ENCODE measurements around the gene PCDHGA8.
A peak's percentile ranks its signal among the peaks of the same experiment; 100 is the strongest.
"Not testable (repeated sequence)": the region's sequence is repeated elsewhere in the genome, so short reads cannot be mapped to it uniquely, and the experiment has no call there.

The PCDHGA8 gene

GRCh38 chr5:141343953-141344463, 48.4 kb upstream of the PCDHGA8 start:
- Histone ChIP-seq H3K36me3 (ENCODE audit: insufficient read depth, low read length) (no peaks in the 10 kb centered on the region), H3K9ac (ENCODE audit: low read depth, low read length) (no peak overlapping the region), H3K4me3 (ENCODE audit: low read depth in 1 of 2, low read length in 2 of 2) (no peak overlapping the region), H2AFZ (ENCODE audit: low read depth, low read length) (no peak overlapping the region), H3K4me2 (ENCODE audit: insufficient read depth, low read length) (no peak overlapping the region), H3K79me2 (ENCODE audit: insufficient read depth, low read length) (no peaks in the 10 kb centered on the region), H3K27ac (ENCODE audit: low read length) (no peak overlapping the region), H3K9me3 (ENCODE audit: insufficient read depth, low read length, severe bottlenecking) (no peaks in the 10 kb centered on the region), H4K20me1 (ENCODE audit: insufficient read depth, low read length) (no peaks in the 10 kb centered on the region), H3K27me3 (ENCODE audit: insufficient read depth, low read length, poor library complexity) (no peaks in the 10 kb centered on the region), H3K4me1 (ENCODE audit: insufficient read depth, low read length) (no peaks in the 10 kb centered on the region)
- no peak for ATAC-seq (ENCODE audit: insufficient read depth, low read depth)
- TF ChIP-seq EZH2 (IDR thresholded peaks at IDR 0.05; ENCODE audit: borderline replicate concordance, low read depth, low read length, severe bottlenecking), result no peak
- no peak for TF ChIP-seq CTCF (IDR thresholded peaks at IDR 0.05; ENCODE audit: borderline replicate concordance, extremely low read depth, low read length, poor library complexity, severe bottlenecking)
- no peak for DNase-seq

- H3K4me1 ChIP-seq (ENCODE audit: insufficient read depth, low read length), result no peaks in the 10 kb centered on the region
- H3K36me3 ChIP-seq (ENCODE audit: insufficient read depth, low read length), result no peaks in the 10 kb centered on the region
- no peak overlapping the region for H3K9ac ChIP-seq (ENCODE audit: low read depth, low read length)
- no peak for DNase-seq
- no peak for TF ChIP-seq EZH2 (IDR thresholded peaks at IDR 0.05; ENCODE audit: borderline replicate concordance, low read depth, low read length, severe bottlenecking)
- no peak for TF ChIP-seq CTCF (IDR thresholded peaks at IDR 0.05; ENCODE audit: borderline replicate concordance, extremely low read depth, low read length, poor library complexity, severe bottlenecking)
- H3K4me2 ChIP-seq (ENCODE audit: insufficient read depth, low read length), result no peak overlapping the region
- H4K20me1 ChIP-seq (ENCODE audit: insufficient read depth, low read length), result no peaks in the 10 kb centered on the region
- H3K79me2 ChIP-seq (ENCODE audit: insufficient read depth, low read length), result no peaks in the 10 kb centered on the region
- H3K27ac ChIP-seq (ENCODE audit: low read length), result no peak overlapping the region
- no peaks in the 10 kb centered on the region for H3K27me3 ChIP-seq (ENCODE audit: insufficient read depth, low read length, poor library complexity)
- no peak for ATAC-seq (ENCODE audit: insufficient read depth, low read depth)
- no peaks in the 10 kb centered on the region for H3K9me3 ChIP-seq (ENCODE audit: insufficient read depth, low read length, severe bottlenecking)
- no peak overlapping the region for H3K4me3 ChIP-seq (ENCODE audit: low read depth in 1 of 2, low read length in 2 of 2)
- H2AFZ ChIP-seq (ENCODE audit: low read depth, low read length), result no peak overlapping the region
Measured at GRCh38 chr5:141345327-141345726, 47.1 kb upstream of the PCDHGA8 start.

GRCh38 chr5:141346017-141346416, 46.4 kb upstream of the PCDHGA8 start:
- H3K36me3 ChIP-seq (ENCODE audit: insufficient read depth, low read length); H3K4me1 ChIP-seq (ENCODE audit: insufficient read depth, low read length); H3K9ac ChIP-seq (ENCODE audit: low read depth, low read length); ATAC-seq (ENCODE audit: insufficient read depth, low read depth); H3K27me3 ChIP-seq (ENCODE audit: insufficient read depth, low read length, poor library complexity); DNase-seq; H3K9me3 ChIP-seq (ENCODE audit: insufficient read depth, low read length, severe bottlenecking); H3K79me2 ChIP-seq (ENCODE audit: insufficient read depth, low read length); H4K20me1 ChIP-seq (ENCODE audit: insufficient read depth, low read length); H3K4me3 ChIP-seq (ENCODE audit: low read depth in 1 of 2, low read length in 2 of 2); H3K4me2 ChIP-seq (ENCODE audit: insufficient read depth, low read length); H3K27ac ChIP-seq (ENCODE audit: low read length); H2AFZ ChIP-seq (ENCODE audit: low read depth, low read length): not testable (repeated sequence)

- Histone ChIP-seq H4K20me1 (ENCODE audit: insufficient read depth, low read length) (no peaks in the 10 kb centered on the region), H3K4me3 (ENCODE audit: low read depth in 1 of 2, low read length in 2 of 2) (no peak within 1 kb of the TSS), H3K9me3 (ENCODE audit: insufficient read depth, low read length, severe bottlenecking) (no peaks in the 10 kb centered on the region), H3K9ac (ENCODE audit: low read depth, low read length) (no peak within 1 kb of the TSS), H3K4me1 (ENCODE audit: insufficient read depth, low read length) (no peaks in the 10 kb centered on the region), H3K27ac (ENCODE audit: low read length) (no peak within 1 kb of the TSS), H3K79me2 (ENCODE audit: insufficient read depth, low read length) (no peaks in the 10 kb centered on the region), H3K36me3 (ENCODE audit: insufficient read depth, low read length) (no peaks in the 10 kb centered on the region), H2AFZ (ENCODE audit: low read depth, low read length) (0 out of 2 replicates have a peak within 1 kb of the TSS, but pooled peaks have one; percentile 10), H3K27me3 (ENCODE audit: insufficient read depth, low read length, poor library complexity) (no peaks in the 10 kb centered on the region), H3K4me2 (ENCODE audit: insufficient read depth, low read length) (no peak within 1 kb of the TSS)
- ATAC-seq (ENCODE audit: insufficient read depth, low read depth) (no peak), DNase-seq (no peak)
- peak; percentile 17 for TF ChIP-seq CTCF (IDR thresholded peaks at IDR 0.05; ENCODE audit: borderline replicate concordance, extremely low read depth, low read length, poor library complexity, severe bottlenecking)
- no peak for TF ChIP-seq EZH2 (IDR thresholded peaks at IDR 0.05; ENCODE audit: borderline replicate concordance, low read depth, low read length, severe bottlenecking)
Measured at GRCh38 chr5:141349917-141350619, 42.4 kb upstream of the PCDHGA8 start, which contains the start of gene PCDHGB1. PCDHGB1 (plus strand) TSS chr5:141350099; CDS start chr5:141350261, 162 bp downstream.

Measured in DND-41 (cell line).